NOMO-1 (cell line): ENCODE results near the gene PCA3.
A peak's percentile ranks its signal among the peaks of the same experiment; 100 is the strongest.

Experiments
- DNase-seq, 2 experiments: peaks; one replicate each; lab custom pipeline; 2025; ENCODE audit not compliant: unreplicated experiment in 2 of 2; lab: John Stamatoyannopoulos, UW

PCA3 gene

GRCh38 chr9:76756268-76756640, 8.0 kb upstream of the PCA3 start:
- DNase-seq: no peak

- DNase-seq: no peak
Observed at GRCh38 chr9:76756941-76757673, 7.1 kb upstream of the PCA3 start.

- DNase-seq: no peak
Observed at GRCh38 chr9:76758476-76758875, 5.8 kb upstream of the PCA3 start.

GRCh38 chr9:76759732-76760131, 4.5 kb upstream of the PCA3 start:
- DNase-seq: peak in 1 of 2 experiments; percentile 19

- no peak for DNase-seq
Observed at GRCh38 chr9:76761448-76761847, 2.8 kb upstream of the PCA3 start.

- DNase-seq: no peak
Observed at GRCh38 chr9:76766126-76766525, 1.9 kb downstream of the PCA3 start.

GRCh38 chr9:76772686-76773445, 8.6 kb downstream of the PCA3 start:
- no peak for DNase-seq

GRCh38 chr9:76784881-76785280, 20.6 kb downstream of the PCA3 start:
- DNase-seq: no peak

- no peak for DNase-seq
Observed at GRCh38 chr9:76785501-76785900, 21.3 kb downstream of the PCA3 start.

GRCh38 chr9:76787677-76788076, 23.4 kb downstream of the PCA3 start:
- DNase-seq: no peak

GRCh38 chr9:76789840-76790239, 25.6 kb downstream of the PCA3 start:
- DNase-seq: no peak

GRCh38 chr9:76793784-76794431, 29.7 kb downstream of the PCA3 start:
- DNase-seq: no peak

- no peak for DNase-seq
Observed at GRCh38 chr9:76796296-76796695, 32.1 kb downstream of the PCA3 start.

GRCh38 chr9:76798527-76798926, 34.3 kb downstream of the PCA3 start:
- DNase-seq: no peak

GRCh38 chr9:76799473-76799872, 35.2 kb downstream of the PCA3 start:
- no peak for DNase-seq

GRCh38 chr9:76800901-76801300, 36.7 kb downstream of the PCA3 start:
- DNase-seq: no peak

- DNase-seq: no peak
Observed at GRCh38 chr9:76803083-76803482, 38.8 kb downstream of the PCA3 start.

- no peak for DNase-seq
Observed at GRCh38 chr9:76803762-76804161, 39.5 kb downstream of the PCA3 start.

- no peak for DNase-seq
Observed at GRCh38 chr9:76808636-76809035, 44.4 kb downstream of the PCA3 start.

GRCh38 chr9:76810377-76810957, 46.2 kb downstream of the PCA3 start:
- peak in 1 of 2 experiments; percentile 9 for DNase-seq

GRCh38 chr9:76812591-76812990, 48.4 kb downstream of the PCA3 start:
- no peak for DNase-seq
